ENCODE measurements around the gene ZNRF3. TPM values are rescaled to one million over a fixed set of nuclear protein-coding genes. Genes with fewer than 3 reads are reported as not detected.
"Not testable (repeated sequence)": the region's sequence is repeated elsewhere in the genome, so short reads cannot be mapped to it uniquely, and the experiment has no call there.

The ZNRF3 gene
- total RNA-seq, 1 donor from 2014 or later = 4.8 TPM

DNA sequence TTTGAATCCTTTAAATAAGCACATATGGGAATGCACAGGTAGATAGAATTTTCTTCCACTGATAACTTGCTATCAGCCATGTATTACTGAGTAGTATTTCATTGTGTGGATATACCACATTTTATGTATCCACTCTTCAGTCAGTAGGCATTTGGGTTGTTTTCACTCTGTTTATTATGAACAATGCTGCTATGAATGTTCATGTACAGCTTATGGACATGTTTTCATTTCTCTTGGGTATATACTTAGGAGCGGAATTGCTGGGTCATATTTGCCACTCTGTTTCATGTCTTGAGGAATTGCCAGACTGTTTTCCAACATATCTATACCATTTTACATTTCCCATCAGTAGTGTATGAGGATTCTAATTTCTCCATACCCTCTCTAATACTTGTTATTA is 63.8 kb downstream of the ZNRF3 start:
- intact Hi-C loops (cut with DNase I) = no loop called here
- DNase-seq (ENCODE audit: low spot score) = no peak

DNA sequence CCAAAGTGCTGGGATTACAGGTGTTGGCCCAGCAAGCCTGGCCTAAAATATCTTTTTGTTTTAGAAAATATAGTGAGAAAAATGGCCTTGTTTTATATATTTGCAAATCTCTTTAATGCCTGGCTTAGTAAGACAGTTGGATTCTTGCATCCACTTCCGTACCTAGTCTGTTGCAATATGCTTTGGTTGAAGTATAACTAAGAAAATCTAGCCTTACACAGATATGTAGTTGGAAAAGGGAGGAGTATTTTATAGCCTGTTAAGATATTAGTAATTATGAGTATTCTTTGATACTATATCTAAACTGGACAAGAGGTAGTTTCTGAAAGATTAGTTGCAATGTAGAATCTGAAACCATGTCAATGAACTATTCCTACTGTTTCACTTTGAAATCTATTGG is 65.1 kb downstream of the ZNRF3 start:
- DNase-seq (ENCODE audit: low spot score) = no peak
- intact Hi-C loops (cut with DNase I) = no loop called here

DNA sequence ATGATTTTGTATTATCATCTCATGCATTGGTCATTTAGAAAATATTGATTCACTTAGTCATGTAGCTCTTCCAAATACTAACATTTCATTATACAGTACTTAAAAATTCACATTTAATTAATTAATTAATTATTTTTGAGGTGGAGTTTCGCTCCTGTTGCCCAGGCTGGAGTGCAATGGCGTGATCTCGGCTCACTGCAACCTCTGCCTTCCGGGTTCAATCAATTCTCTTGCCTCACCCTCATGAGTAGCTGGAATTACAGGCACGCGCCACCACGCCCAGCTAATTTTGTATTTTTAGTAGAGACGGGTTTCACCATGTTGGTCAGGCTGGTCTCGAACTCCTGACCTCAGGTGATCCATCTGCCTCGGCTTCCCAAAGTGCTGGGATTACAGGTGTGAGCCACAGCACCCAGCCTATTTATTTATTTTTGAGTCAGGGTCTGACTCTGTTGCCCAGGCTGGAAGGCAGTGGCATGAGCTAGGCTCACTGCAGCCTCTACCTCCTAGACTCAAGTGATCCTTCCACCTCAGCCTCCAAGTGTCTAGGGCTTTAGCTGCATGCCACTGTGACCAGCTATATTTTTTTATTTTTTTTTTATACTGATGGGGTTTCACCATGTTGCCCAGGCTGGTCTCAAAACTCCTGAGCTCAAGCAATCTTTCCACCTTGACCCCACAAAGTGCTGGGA is 65.6 kb downstream of the ZNRF3 start:
- intact Hi-C loops (cut with DNase I); DNase-seq (ENCODE audit: low spot score): not testable (repeated sequence)

DNA sequence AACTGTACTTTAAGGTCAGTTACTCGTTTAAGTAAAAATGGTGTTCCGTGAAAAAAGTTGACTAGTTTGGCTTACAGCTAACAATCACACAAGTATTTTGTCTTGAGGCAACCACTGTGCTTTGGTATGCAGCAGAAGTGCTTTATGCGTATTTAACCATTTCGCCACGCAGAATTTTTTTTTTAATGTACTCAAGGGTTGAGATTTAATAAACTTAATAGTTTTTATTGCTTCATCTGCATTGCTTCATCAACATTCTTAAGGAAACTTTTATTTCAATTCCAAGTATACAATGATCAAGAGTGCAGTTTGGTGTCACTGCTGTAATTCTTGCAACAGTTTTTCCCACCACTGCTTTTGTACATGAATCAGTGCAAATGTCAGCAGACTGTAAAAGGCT is 66.4 kb downstream of the ZNRF3 start:
- intact Hi-C loops (cut with DNase I) = loop anchor here (10.0 kb wide), 1 partner anchor 55 kb away; no protein-coding TSS in a partner anchor
- DNase-seq (ENCODE audit: low spot score) = no peak

DNA sequence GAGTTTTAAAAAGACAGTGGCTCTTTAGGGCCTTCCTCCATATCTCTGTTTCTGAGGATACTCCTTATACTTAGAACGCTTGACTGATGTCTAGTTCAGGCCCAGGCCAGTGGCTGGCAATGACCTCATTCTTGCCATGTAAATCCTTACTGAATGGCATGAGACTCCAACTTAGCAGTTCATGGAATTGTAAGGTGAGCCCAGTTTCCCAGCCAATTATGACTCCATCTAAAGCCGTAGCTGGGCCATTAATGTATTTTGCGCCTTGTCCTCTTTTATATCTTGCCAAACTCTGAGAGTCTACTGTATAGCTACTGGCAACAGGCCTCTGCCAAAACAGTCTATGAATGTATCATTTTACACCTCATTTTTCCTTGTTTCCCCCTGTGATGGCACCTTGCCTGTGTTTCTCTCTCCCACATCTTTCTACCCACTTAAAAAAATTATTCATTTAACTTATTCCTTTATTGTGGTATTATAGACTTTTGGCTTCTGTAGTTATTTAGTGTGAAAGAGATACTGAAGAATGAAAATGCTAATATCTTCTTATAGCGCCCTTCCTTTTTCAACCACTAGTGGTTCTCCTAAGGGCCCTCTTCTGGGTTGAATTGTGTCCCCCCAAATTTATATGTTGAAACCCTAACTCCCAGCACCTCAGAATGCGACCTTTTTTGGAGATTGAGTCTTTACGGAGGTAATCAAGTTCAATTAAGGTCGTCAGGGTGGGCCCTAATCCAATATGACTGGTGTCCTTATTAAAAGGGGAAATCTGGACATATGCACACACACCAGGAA is 67.4 kb downstream of the ZNRF3 start:
- intact Hi-C loops (cut with DNase I) = loop anchor here (10.0 kb wide), 1 partner anchor 54 kb away; no protein-coding TSS in a partner anchor
- DNase-seq (ENCODE audit: low spot score) = no peak

DNA sequence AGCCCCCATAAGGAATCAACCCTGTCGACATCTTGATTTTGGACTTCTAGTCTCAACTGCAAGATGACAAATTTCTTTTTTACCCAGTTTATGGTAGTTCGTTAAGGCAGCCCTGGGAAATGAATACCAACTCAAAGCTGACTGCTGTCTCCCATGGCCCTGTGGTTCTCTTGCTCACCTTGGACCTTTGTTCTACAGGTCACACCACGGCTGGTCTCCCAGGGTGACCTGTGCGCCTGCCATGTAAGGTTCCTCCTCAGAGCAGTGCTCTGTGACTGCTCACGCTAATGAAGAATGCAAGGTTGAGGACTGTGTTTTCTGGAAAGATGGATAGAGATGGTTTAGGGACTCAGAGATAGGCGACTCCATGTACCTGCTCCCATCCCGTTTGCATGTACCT is 68.2 kb downstream of the ZNRF3 start:
- DNase-seq (ENCODE audit: low spot score) = no peak
- intact Hi-C loops (cut with DNase I) = loop anchor here (10.0 kb wide), 1 partner anchor 53 kb away; no protein-coding TSS in a partner anchor

DNA sequence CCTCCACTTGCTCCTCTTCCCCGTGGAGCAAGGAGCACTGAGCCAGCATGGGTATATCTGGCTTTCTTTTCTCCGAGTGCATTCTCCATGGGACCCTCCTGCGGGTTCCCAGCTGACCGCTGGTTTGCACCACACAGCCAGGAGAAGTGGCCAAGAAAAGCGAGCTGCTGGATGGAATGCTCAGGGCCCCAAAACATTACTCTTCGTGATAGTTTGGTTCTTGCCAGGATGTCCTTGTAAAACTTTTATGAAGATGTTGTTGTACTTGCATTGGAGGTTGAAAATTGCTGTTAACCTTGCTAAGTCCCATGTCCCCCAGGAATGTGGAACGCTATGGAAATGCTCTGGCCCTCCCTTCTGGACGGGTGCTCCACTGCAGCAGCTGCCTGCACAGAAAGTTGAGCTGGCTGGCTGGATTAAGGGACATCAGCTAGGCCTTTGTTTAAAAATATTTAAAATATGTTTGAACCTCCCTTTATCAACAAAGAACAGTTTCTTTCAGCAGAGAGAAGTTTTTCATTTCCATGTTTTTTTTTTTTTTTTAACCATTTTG is 68.7 kb downstream of the ZNRF3 start:
- intact Hi-C loops (cut with DNase I) = loop anchor here (10.0 kb wide), 1 partner anchor 53 kb away; no protein-coding TSS in a partner anchor
- DNase-seq (ENCODE audit: low spot score) = no peak

DNA sequence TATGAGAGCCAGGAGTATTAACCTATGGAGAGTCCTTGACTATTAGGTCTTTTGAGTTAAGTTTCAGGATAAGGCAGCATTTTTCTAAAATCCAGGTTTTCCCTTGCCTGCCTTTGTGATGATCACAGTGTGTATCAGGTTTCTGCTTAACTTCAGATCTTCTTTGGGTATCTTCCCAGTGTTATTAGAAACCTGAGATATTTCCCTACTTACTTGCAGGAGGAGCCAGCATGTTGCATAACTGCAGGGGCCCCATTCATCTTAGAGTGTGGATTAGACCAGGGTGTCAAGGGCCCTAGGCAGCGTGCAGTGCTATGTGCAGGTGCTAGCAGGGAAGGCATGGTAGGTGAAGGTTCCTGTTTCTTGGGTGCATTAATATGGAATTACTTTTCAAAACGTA is 69.5 kb downstream of the ZNRF3 start:
- intact Hi-C loops (cut with DNase I) = loop anchor here (10.0 kb wide), 1 partner anchor 52 kb away; no protein-coding TSS in a partner anchor
- DNase-seq (ENCODE audit: low spot score) = no peak

DNA sequence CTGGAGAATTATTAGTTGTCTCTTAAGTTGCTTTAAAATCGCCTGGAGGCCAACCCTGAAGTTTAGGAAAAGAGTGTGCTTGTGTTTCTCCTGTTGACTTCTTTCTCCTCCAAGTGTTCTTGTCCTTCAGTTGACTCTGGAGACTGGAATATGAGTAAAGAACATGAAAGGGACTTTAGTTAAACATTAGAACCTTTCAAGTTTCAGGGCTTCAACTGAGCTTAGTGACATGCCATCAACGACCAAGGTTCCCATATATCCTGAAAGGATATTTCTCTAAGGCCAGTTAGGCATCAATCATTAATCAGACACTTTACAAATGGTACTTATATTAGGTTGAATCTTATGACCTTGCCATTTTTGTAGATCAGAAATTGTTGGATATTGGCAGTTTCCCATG is 70.0 kb downstream of the ZNRF3 start:
- DNase-seq (ENCODE audit: low spot score) = no peak
- intact Hi-C loops (cut with DNase I) = loop anchor here (10.0 kb wide), 1 partner anchor 51 kb away; no protein-coding TSS in a partner anchor

DNA sequence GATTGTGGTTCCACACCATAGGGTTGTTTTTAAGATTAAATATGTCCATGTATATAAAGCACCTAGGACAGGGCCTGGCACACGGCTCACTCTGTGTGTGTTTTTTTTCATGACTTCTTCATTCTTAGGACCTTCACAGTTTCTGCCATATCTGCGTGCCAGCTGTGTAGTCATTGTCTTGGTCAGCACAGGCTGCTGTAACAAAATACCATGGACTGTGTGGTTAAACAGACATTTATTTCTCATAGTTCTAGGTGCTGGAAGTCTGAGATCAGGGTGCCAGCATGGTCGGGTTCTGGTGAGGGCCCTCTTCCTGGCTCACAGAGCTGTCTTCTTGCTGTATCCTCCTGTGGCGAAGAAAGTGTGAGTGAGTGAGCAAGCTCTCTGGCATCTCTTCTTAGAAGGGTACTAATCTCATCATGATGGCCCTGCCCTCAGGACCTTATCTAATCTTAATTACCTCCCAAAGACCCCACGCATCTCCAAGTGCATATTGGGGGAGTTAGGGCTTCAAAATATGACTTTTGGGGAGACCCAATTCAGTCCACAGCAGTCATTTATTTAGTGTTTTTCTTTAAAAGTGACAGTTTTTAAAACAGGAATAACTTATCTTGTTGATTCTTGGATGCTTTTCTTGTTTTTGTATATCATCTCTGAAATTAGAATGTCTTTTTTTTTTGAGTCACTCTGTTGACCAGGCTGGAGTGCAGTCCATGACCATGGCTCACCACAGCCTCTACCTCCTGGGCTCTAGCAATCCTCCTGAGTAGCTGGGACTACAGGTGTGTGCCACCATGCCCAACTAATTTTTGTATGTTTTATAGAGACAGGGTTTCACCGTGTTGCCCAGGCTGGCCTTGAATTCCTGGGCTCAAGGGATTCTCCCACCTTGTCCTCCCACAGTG is 70.9 kb downstream of the ZNRF3 start:
- intact Hi-C loops (cut with DNase I) = loop anchor here (10.0 kb wide), 1 partner anchor 51 kb away; no protein-coding TSS in a partner anchor
- no peak for DNase-seq (ENCODE audit: low spot score)

DNA sequence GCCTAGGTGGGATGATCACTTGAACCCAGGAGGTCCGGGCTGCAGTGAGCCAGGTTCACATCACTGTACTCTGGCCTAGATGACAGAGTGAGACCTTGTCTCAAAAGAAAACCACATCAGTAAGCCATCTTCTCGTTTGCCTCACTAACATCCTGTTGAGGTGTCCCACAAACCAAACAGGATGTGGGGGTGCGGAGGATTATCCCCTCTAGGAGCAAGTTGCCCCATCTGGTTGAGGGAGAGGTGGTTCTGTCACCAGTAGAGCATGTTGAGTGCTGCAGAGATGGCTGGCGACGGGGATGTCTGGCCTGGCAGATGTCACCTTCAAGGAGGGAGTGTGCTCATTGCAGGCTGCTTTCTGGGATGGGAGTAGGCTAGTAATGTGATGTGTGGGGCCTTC is 72.4 kb downstream of the ZNRF3 start:
- no peak for DNase-seq (ENCODE audit: low spot score)
- intact Hi-C loops (cut with DNase I) = loop anchor here (10.0 kb wide), 1 partner anchor 49 kb away; no protein-coding TSS in a partner anchor

DNA sequence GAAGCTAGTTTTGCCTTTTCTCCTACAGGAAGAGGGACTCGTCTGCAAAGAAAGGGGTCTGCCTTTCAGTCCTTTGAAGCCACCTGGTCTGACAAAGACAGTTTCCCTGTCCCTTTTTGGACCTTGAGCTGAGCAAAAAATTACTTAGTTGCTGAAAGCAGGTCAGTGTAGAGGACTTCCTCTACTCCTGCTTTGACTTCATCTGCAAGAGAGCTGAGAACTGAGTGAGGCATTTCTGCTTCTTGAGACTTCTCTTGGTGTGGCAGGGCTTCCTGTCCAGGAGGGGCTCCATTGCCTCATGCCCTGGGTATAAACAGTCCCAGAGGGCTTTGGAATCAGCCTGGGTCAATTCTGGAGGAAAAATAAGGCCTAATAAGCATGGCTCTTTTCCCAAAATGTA is 73.1 kb downstream of the ZNRF3 start:
- DNase-seq (ENCODE audit: low spot score) = no peak

DNA sequence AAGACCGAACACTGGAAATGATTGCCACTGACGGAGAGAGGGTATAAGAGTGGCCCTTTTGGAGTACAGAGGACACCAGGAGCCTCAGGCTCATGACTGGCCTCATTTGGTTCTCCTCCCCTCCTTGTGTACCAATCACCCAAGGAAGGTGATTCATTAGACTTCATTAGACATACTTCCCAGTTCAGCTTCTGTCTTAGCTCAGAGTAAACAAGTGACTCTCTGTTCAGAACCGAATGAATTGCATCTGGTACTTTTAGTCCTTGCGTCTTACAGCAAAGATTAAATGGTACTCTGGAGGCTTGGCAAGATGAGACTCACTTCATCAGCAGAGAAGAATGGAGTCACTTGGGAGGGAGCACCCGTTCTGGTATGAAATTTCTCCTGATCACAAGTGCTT is 75.2 kb downstream of the ZNRF3 start:
- DNase-seq (ENCODE audit: low spot score) = no peak
- intact Hi-C loops (cut with DNase I) = loop anchor here (10.0 kb wide), 1 partner anchor 46 kb away; no protein-coding TSS in a partner anchor

More for the DNA sequence above, 73.1 kb downstream of the ZNRF3 start:
- intact Hi-C loops (cut with DNase I) = loop anchor here (10.0 kb wide), 1 partner anchor 48 kb away; no protein-coding TSS in a partner anchor

DNA sequence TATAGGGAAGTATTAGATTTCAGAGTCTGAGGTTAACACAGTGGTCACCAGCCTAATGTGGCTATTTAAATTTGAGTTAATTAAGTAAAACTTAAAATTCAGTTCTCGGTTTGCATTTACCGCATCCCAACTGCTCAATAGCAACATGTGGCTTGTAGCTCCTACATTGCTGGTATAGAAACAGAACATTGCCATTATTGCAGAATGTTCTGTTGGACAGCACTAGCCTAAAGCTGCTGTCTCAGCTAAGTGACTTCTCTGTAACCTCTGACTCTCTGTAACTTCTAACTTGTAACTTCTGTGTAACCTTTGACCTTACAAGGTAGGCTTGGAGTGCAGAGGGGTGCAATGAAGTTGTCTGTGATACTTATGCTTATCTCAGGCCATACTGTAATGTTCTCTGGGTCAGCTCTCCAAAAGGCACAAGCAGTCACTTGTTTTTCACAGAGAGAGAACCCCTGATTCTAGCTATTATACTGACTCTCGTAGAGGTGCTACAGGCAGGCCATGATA is 78.7 kb downstream of the ZNRF3 start:
- intact Hi-C loops (cut with DNase I) = no loop called here
- no peak for DNase-seq (ENCODE audit: low spot score)

DNA sequence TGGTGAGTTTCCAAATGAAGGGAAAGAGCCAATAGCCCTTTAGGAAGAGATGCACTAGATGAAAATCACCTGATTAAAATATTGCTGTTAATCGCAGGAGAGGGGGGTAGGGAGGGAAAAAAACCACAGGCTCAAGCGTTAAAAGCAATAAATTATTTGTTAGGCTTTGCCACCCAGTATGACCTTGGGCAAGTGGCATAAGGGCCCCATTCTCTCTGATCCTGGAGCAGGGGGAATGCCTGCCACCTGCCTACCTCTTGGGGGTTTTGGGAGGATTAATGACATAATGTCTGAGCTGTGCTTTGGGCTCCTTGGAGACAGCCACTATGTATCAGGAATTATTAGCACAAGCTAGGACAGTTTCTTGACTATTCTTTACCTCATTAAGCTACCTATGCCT is 80.0 kb downstream of the ZNRF3 start:
- no peak for DNase-seq (ENCODE audit: low spot score)
- intact Hi-C loops (cut with DNase I) = no loop called here

DNA sequence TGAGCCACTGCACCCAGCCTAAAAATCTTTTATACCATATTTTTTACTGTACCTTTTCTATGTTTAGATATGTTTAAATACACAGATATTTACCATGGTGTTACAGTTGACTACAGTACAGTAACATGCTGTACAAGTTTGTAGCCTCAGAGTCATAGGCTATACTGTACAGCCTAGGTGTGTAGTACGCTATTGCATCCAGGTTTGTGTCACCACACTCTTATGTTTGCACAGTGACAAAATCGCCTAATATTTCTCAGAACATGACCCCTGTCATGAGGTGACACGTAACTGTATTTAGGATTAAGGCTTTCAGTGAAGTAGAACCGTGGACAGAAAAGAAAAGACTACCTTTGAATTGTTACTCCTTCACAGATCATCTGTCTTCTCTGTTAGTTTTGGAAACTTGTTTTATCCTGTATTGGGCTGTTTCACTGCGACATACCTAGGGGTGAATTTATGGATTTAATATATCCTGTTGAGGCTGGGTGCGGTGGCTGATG is 83.8 kb downstream of the ZNRF3 start:
- no peak for DNase-seq (ENCODE audit: low spot score)
- intact Hi-C loops (cut with DNase I) = no loop called here

DNA sequence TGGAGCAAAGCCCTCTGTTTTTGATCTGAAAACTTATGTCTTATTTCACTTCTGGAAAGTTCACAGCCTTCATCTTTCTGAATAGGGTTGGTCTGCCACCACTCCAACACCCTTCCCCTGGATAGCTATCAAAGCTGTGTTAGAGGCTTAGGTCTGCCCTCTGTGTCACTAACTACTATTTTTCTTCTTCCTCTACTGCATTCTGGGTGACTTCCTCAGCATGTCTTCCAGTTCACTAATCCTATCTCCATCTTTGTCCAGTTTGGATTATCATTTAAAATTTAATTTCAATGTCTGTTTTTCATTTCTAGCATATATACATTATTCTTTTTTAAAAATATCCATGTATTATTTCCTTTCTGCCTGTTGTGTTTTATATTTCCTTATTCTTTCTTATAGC is 84.6 kb downstream of the ZNRF3 start:
- intact Hi-C loops (cut with DNase I) = no loop called here
- DNase-seq (ENCODE audit: low spot score) = no peak

DNA sequence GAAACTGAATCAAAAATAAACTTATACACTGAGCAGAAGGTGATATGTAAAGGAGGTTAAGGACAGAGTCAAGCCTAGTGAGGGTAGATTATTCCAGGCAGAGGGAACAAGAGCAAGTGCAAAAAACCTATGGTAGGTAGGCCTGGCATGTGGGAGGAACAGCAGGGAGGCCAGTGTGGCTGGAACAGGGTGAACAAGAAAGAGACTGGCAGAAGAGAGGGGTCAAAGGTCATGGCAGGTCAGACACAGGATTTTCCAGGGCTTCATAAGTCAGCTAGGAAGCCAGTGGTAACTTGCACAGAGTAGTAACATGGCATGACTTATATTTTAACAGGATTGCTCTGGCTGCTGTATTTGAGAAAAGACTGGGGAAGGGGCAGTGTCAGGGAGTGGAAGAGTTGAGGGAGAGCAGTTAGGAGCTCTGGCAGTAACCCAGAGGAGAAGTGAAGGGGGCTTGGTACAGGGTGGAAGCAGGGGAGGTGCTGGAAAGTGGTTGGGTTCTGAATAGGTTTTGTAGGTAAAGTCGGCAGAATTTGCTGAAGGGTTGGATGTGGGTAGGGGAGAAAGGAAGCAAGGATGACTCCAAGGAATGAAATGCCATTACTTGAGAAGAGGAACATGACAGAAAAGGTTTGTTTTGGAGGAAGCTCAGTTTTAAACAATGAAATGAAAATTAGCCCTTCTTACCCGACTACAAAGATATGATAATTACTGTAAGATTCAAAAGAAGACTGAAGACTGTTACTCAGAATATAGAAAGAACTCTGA is 86.2 kb downstream of the ZNRF3 start:
- DNase-seq (ENCODE audit: low spot score) = no peak
- intact Hi-C loops (cut with DNase I) = no loop called here
